Stimulated activated naive B cell treated with anti-CD40 and anti-IgM and Interleukin-4, amounts not matched to agents 10 μg/mL and 1 μg/mL and 100 μg/mL, for 72 hours (primary cell): ENCODE measurements around the gene SRRT.

ENCODE experiments used
- ATAC-seq, 2 donors: fragments of 150-1000 bp; cut with Tn5 transposase; replicated peaks; 2 replicates each; pipeline ENCODE4 v1.10.0; 2021; ENCODE audit warnings: moderate library complexity in 1 of 2
- DNase-seq: peaks from one replicate; pipeline ENCODE4 v3.0.0; 2021
- H3K27ac Mint-ChIP-seq: one replicate; pipeline ENCODE4 v1.8.0; 2022; ENCODE audit warnings: mild to moderate bottlenecking, mixed read lengths
- H3K27me3 Mint-ChIP-seq, 2 donors: one replicate each; pipeline ENCODE4 v1.8.0; 2022; ENCODE audit warnings: mixed read lengths in 2 of 2
- H3K36me3 Mint-ChIP-seq, 2 donors: one replicate each; pipeline ENCODE4 v1.8.0; 2022; ENCODE audit warnings: mixed read lengths in 2 of 2, mild to moderate bottlenecking in 1 of 2
- H3K4me1 Mint-ChIP-seq, 2 donors: one replicate each; pipeline ENCODE4 v1.8.0; 2022; ENCODE audit warnings: mixed read lengths in 2 of 2, mild to moderate bottlenecking in 1 of 2
- H3K4me3 Mint-ChIP-seq, 2 donors: one replicate each; pipeline ENCODE4 v1.8.0; 2022; ENCODE audit warnings: mild to moderate bottlenecking in 2 of 2, mixed read lengths in 2 of 2, moderate library complexity in 1 of 2
- H3K9me3 Mint-ChIP-seq, 2 donors: one replicate each; pipeline ENCODE4 v1.8.0; 2022; ENCODE audit warnings: mixed read lengths in 2 of 2, mild to moderate bottlenecking in 1 of 2

Gene SRRT, protein sequence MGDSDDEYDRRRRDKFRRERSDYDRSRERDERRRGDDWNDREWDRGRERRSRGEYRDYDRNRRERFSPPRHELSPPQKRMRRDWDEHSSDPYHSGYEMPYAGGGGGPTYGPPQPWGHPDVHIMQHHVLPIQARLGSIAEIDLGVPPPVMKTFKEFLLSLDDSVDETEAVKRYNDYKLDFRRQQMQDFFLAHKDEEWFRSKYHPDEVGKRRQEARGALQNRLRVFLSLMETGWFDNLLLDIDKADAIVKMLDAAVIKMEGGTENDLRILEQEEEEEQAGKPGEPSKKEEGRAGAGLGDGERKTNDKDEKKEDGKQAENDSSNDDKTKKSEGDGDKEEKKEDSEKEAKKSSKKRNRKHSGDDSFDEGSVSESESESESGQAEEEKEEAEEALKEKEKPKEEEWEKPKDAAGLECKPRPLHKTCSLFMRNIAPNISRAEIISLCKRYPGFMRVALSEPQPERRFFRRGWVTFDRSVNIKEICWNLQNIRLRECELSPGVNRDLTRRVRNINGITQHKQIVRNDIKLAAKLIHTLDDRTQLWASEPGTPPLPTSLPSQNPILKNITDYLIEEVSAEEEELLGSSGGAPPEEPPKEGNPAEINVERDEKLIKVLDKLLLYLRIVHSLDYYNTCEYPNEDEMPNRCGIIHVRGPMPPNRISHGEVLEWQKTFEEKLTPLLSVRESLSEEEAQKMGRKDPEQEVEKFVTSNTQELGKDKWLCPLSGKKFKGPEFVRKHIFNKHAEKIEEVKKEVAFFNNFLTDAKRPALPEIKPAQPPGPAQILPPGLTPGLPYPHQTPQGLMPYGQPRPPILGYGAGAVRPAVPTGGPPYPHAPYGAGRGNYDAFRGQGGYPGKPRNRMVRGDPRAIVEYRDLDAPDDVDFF

DNA sequence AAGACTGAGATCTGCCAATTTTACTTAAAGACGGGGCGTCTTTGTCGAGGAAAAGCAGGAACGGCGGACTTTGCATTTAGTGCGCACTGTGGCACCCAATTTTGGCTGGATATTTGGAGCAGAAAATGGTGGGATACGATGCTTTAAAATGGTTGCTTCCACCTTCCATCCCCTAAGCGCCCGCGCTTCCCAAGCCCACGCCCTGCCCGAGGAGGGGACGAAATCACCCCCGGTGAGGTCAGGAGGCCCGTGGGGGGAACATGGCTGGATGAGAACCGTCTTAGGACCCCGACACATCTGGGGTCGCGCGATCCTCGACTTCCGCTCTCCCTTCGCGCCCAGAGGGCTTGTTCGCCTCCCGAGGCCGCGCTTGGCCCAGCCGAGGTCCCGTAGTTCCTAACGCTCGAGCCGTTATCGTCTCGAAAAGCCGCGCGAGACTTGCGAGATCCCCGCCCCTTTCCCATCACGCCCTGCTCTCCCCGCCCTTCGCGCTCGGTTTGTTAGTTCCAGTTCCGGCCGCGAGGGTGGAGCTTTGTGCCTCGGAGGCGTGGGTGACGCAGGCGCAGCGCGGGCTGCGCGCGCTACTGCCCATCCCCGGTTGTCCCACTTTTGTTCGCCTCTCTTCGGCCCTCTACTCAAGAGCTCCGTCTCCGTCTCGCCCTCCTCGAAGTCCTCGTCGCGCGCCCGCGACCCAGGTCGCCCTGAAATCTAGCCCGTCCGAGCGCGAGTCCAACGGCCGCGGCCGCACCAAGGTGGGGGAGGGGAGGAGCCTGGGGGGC lies at the start of gene SRRT:
SRRT (plus strand) TSS at position 527 of the 779 bp plus-strand sequence. CDS start 488 bp downstream, outside the sequence.
- Mint-ChIP-seq H3K27me3 (no peaks in the 10 kb centered on the region), H3K4me1 (peaks cover 36 to 49% of the 10 kb centered on the region in 2 donors), H3K36me3 (peaks cover 47 to 74% of the 10 kb centered on the region in 2 donors), H3K27ac (peak within 1 kb of the TSS; percentile 99), H3K9me3 (no peaks in the 10 kb centered on the region), H3K4me3 (peak within 1 kb of the TSS; percentile 89 to 98)
- ATAC-seq, result peak; percentile 95
- DNase-seq, result peak; percentile 98

DNA sequence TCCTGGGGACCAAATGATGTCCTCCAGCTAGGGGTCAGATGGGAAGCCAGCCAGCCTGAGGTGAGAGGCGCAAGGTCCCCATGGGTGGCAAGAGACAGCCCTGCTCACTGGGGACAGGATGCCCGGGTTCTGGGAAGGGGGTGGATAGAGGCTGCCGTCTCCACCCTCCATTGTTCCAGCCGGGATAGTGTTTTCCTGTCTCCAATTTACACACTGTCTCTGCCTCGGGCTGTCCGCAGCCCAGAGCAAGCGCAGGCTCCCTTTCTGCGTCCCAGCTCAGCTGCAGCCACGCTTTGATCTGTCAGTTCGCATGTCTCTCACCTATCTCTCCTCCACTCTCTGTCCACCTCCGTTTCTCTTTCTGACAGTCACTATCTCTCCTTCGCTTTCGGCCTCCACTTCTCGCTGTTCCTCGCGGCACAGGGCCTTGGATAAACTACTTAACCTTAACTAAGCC lies 49.7 kb upstream of the SRRT start:
- DNase-seq (no peak), ATAC-seq (no peak)
- Mint-ChIP-seq H3K4me3 (no peak overlapping the region), H3K36me3 (peaks cover 4 to 8% of the 10 kb centered on the region in 2 donors), H3K27ac (no peak overlapping the region), H3K27me3 (peaks cover 53 to 65% of the 10 kb centered on the region in 2 donors), H3K9me3 (no peaks in the 10 kb centered on the region), H3K4me1 (peaks cover 21 to 29% of the 10 kb centered on the region in 2 donors)

DNA sequence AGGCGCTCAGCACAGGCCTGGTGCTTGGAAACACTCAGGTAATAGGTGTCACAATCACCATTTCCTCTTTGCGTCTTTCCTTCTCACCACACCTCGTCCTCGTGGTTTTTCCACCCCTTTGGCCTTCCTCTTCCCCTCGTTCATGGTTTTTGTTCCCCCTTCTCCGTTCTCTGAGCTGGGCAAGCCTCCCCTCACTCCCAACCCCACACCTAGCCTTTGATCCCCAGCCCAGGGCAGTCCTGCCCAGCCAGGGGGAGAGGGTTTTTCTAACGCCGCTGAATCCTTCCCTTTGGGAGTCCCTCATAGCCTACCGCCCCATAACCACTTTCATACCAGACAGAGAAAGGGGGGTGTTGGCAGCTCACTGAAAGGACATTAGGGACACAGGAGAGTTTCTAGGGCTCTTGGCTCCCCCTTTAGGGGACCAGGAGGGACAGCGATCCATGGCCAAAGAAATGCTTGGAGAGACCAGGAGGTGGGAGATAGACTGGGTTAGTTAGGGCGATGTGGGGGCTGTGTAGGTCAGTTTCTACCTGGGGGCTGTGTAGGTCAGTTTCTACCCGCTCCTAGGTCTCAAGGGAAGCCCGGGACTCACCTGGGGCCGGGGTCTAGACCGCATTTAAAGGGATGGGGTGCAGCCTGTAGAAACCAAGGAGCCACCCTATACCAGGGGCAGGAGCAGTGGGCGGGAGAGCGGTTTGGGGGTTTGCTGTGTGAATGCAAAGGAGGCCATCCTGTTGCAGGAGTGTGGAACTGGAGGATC lies 49.0 kb upstream of the SRRT start:
- peaks cover 21 to 29% of the 10 kb centered on the region in 2 donors for H3K4me1 Mint-ChIP-seq
- no peak for DNase-seq
- peaks cover 4 to 8% of the 10 kb centered on the region in 2 donors for H3K36me3 Mint-ChIP-seq
- no peaks in the 10 kb centered on the region for H3K9me3 Mint-ChIP-seq
- H3K27me3 Mint-ChIP-seq, result peaks cover 53 to 72% of the 10 kb centered on the region in 2 donors
- ATAC-seq, result peak; percentile 19 to 40
- peak overlapping the region; percentile 62 to 75 for H3K4me3 Mint-ChIP-seq
- H3K27ac Mint-ChIP-seq, result no peak overlapping the region

DNA sequence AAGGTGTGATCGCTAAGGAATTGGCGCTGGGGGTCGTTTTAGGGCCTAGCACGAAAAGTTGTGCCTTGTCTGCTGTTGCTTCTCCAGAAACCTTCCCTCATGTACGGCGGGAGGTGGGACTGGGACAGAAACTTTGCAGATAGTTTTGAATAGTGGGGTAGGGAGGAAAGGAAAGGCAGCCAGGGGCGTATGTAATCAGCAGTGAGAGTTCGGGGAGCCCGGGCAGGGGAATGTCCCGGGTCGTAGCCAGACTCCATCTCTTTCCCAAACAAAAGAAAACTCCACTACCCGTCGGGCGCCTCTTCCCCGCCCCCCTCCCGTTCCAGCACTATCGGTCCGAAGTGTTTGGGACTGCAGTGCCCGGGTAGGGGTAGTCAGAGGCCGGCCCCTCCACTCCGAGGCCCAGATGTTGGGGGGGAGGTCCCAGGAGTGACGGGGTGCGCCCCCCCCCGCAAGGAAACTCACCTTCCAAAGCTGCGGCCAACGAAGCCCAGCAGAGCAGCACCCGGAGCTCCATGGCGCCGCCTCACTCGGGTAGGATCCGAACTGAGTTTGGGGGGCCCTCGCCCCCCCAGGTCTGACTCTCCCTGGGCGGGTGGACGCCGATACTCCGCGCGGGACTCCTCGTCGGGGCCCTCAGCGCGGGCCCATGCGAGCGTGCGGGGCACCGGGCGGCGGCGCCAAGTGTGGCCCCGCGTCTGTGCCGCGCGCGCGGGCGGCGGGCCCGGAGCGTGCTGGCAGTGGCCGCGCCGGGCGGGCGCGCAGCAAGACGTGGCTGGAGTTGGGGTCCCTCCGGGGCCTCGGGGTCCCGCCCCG lies 48.2 kb upstream of the SRRT start:
- Mint-ChIP-seq H3K36me3 (peaks cover 4 to 8% of the 10 kb centered on the region in 2 donors), H3K27me3 (peaks cover 53 to 74% of the 10 kb centered on the region in 2 donors), H3K27ac (no peak overlapping the region), H3K4me3 (peak overlapping the region; percentile 62 to 75), H3K9me3 (no peaks in the 10 kb centered on the region), H3K4me1 (peaks cover 21 to 29% of the 10 kb centered on the region in 2 donors)
- no peak for DNase-seq
- peak; percentile 46 to 53 for ATAC-seq

DNA sequence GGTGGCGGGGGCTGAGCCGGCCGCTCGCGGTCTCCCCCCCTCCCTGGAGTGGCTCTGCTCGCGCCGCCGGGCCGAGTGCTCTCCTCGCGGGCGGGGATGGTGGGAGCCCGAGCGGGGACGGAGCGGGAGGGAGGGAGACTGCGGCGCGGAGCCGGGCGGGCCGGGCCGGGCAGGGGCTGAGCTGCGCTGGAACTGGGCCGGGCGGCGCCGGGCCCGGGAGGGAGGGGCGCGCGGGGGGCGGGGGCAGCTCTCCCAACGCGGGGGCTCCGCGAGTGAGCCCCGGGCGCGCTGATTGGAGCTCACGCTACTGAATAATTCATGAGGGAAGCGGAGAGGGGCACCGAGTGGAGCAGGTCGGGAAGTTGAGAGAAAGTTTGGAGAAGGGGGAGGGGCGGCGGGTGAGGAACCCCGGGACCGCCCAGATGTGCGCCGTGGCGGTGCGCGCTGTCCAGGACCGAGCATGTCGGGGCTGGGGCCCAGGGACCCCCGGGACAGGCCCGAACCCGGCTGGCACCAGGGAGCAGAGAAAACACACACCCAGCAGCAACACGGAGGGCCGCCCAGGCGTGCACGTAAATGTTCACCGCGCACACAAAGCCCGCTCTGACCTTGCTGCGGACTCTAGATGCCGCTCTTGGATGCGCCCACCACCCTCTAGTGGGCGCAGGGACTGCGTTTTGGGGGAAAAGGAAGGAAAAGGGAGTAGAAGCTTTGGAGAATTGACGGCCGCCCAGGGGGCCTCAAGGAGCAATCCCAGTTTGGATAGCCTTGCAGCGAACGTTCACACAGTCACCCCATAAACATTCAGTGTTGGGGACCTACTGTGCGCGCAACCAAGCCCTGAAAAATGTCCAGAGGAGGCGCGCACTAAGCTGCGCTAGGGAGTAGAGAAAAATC lies 47.3 kb upstream of the SRRT start, which contains the start of gene EPHB4:
EPHB4 (minus strand) TSS at position 194 of the 897 bp plus-strand sequence. CDS start 493 bp downstream, outside the sequence.
- Mint-ChIP-seq H3K9me3 (no peaks in the 10 kb centered on the region), H3K27me3 (peaks cover 53 to 74% of the 10 kb centered on the region in 2 donors), H3K4me3 (peak within 1 kb of the TSS; percentile 82), H3K36me3 (peaks cover 4 to 8% of the 10 kb centered on the region in 2 donors), H3K4me1 (peaks cover 21 to 29% of the 10 kb centered on the region in 2 donors), H3K27ac (no peak within 1 kb of the TSS)
- ATAC-seq (peak; percentile 45 to 60), DNase-seq (no peak)

DNA sequence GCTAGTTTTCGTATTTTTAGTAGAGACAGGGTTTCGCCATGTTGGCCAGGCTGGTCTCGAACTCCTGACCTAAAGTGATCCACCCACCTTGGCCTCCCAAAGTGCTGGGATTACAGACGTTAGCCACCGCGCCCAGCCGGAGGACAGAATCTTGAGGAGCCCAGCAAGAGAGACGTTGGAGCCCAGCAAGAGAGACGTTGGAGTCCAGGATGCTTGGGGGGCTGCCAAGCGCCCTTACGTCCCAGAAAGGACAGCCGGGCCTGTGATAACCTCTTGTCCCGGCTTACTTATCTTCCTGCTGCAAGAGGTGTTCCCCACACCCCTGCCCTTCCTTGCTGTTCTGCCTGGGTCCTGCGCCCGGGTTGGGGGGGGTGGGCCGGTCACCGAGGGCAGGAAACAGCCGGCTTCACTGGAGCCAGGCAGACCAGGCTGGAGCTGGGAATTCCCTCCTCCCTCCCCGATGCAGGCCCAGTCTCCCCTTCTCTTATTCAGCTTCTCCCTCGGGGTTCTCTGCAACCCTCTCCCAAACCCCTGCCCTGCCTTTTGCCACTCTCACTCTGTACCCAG lies 45.7 kb upstream of the SRRT start:
- H3K27me3 Mint-ChIP-seq, result peaks cover 43 to 61% of the 10 kb centered on the region in 2 donors
- ATAC-seq (no peak), DNase-seq (no peak)
- H3K4me1 Mint-ChIP-seq, result peaks cover 21 to 29% of the 10 kb centered on the region in 2 donors
- H3K36me3 Mint-ChIP-seq, result peaks cover 4 to 8% of the 10 kb centered on the region in 2 donors
- H3K27ac Mint-ChIP-seq, result no peak overlapping the region
- H3K9me3 Mint-ChIP-seq, result no peaks in the 10 kb centered on the region
- no peak overlapping the region for H3K4me3 Mint-ChIP-seq

DNA sequence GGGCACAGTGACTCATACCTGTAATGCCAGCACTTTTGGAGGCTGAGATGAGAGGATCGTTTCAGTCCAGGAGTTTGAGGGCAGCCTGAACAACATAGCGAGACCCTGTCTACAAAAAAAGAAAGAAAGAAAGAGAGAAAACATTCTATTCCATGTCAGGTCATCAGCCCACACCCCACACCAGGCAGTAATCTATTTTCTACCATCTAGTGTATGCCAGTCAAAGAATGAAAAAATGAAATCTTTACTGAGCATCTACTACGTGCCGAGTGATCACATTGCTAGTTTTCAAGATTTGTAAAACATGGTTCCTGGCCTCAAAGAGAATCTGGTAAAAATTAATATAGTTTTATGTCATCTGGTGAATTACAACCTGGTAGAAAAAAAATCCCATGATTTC lies 44.5 kb upstream of the SRRT start:
- H3K27ac Mint-ChIP-seq, result no peak overlapping the region
- H3K27me3 Mint-ChIP-seq, result peaks cover 33 to 49% of the 10 kb centered on the region in 2 donors
- no peaks in the 10 kb centered on the region for H3K9me3 Mint-ChIP-seq
- H3K4me1 Mint-ChIP-seq, result peaks cover 19 to 28% of the 10 kb centered on the region in 2 donors
- no peak for ATAC-seq
- H3K4me3 Mint-ChIP-seq, result no peak overlapping the region
- H3K36me3 Mint-ChIP-seq, result peaks cover 4 to 8% of the 10 kb centered on the region in 2 donors
- DNase-seq, result no peak

DNA sequence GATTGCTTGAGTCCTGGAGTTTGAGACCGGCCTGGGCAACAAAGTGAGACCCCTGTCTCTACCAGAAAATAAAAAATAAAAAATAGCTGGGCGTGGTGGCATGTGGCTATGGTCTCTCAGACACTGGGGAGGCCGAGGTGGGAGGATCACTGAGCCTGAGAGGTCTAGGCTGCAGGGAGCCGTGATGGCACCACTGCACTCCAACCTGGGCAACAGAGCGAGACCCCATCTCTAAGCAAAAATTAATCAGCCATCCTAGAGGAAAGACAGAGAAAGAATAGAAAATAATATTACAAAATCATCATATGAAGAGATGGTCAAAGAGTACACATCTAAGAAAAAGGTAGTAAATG lies 42.6 kb upstream of the SRRT start:
- no peak overlapping the region for H3K4me3 Mint-ChIP-seq
- H3K9me3 Mint-ChIP-seq, result no peaks in the 10 kb centered on the region
- H3K27ac Mint-ChIP-seq, result no peak overlapping the region
- peaks cover 20 to 35% of the 10 kb centered on the region in 2 donors for H3K27me3 Mint-ChIP-seq
- DNase-seq (no peak), ATAC-seq (no peak)
- H3K4me1 Mint-ChIP-seq, result peaks cover 15 to 34% of the 10 kb centered on the region in 2 donors
- peaks cover 4 to 8% of the 10 kb centered on the region in 2 donors for H3K36me3 Mint-ChIP-seq

DNA sequence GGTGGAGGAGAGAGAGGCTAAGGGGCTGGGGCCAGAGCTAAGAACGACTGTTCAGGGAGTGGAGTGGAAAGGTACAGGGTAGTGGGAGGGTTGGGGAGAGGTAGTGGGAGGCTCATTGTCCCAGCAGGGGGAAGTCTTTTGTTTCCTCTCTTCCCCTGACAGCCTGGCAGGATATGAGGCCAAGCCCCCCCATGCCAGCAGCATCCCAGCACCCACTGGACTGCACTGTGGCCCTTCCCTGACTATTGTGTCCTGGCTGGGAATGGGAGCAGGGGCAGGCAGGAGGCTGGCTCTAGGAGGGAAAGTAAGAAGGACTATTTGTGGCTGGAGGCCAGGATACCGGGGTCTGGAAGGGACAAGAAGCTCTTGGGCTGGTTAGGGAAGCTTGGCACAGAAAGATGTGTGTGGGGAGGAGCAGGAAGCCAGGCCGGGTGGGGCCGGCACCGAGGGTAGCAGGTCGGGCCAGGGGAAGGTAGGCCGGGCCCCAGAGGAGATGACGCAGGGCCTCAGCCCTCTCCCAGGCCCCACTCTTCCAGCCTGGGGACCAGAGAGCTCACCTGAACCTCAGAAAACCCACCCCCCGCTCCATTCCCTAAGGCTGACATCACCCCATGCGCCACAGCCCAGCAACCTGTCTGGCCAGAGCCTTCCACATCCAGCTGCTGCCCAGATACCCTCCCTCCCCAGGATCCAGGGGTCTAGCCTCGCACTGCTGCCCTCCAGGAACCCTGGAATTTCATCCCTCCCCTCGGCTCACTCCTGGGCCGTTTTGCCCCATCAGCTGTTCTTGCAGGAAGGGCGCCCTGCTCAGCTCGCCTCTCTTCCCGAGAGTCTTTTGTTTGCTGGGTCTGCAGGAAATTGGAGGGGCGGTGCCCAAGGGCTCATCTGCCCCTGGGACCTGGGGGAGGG lies 38.7 kb upstream of the SRRT start:
- Mint-ChIP-seq H3K4me3 (peak overlapping the region; percentile 17 to 88), H3K36me3 (peaks cover 0 to 1% of the 10 kb centered on the region in 2 donors), H3K27ac (peak overlapping the region; percentile 56), H3K27me3 (no peaks in the 10 kb centered on the region), H3K4me1 (peaks cover 11 to 21% of the 10 kb centered on the region in 2 donors), H3K9me3 (no peaks in the 10 kb centered on the region)
- no peak for DNase-seq
- ATAC-seq, result no peak

DNA sequence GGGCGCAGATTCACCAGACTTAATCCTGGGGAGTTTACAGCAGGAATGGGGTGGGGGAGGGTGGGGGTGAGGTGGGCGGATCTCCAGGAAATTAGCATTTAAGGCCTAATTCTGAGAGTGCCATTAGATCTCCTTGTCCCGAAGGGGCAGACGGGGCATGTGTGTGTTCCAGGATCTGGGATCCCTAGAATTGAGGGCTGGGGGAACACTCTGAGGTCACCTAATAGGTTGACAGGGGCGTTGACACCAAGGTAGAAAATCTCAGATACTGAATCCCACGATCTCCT lies 38.1 kb upstream of the SRRT start:
- H3K27me3 Mint-ChIP-seq, result no peaks in the 10 kb centered on the region
- no peak overlapping the region for H3K27ac Mint-ChIP-seq
- H3K4me1 Mint-ChIP-seq, result peaks cover 11 to 21% of the 10 kb centered on the region in 2 donors
- H3K36me3 Mint-ChIP-seq, result peaks cover 0 to 1% of the 10 kb centered on the region in 2 donors
- DNase-seq, result no peak
- peak overlapping the region; percentile 78 to 88 for H3K4me3 Mint-ChIP-seq
- no peaks in the 10 kb centered on the region for H3K9me3 Mint-ChIP-seq
- no peak for ATAC-seq
